ENCODE measurements around the gene NLE1. TPM values are rescaled to one million over a fixed set of nuclear protein-coding genes. Genes with fewer than 3 reads are reported as not detected.

Gene NLE1
- polyA plus RNA-seq, 1 of the 3 experiments (the other 2 are of a cell fraction), result 22.1 TPM

- peak overlapping the region in 1 of 2 experiments; percentile 60; a peak in 1 of 4 replicates for H3K27ac ChIP-seq (ENCODE audit: low read depth in 2 of 2, low read length in 1 of 2)
- peaks cover 62% of the 10 kb centered on the region for H3K79me2 ChIP-seq (ENCODE audit: insufficient read depth)
- DNase-seq, result no peak
- CTCF ChIA-PET, result interaction anchor here (1.1 kb wide), 1 partner anchor 34 kb away, joined by 3 read pairs; the partner anchor contains the start of gene RAD51D
- H4K20me1 ChIP-seq (ENCODE audit: insufficient read depth), result peaks cover 6% of the 10 kb centered on the region
- no peaks in the 10 kb centered on the region for H3K9me3 ChIP-seq
- H3F3A ChIP-seq (replicated peaks; ENCODE audit: insufficient read depth), result peaks cover 33% of the 10 kb centered on the region
- POLR2A ChIA-PET, result no interaction called here
- TF ChIP-seq, protein P1, sequence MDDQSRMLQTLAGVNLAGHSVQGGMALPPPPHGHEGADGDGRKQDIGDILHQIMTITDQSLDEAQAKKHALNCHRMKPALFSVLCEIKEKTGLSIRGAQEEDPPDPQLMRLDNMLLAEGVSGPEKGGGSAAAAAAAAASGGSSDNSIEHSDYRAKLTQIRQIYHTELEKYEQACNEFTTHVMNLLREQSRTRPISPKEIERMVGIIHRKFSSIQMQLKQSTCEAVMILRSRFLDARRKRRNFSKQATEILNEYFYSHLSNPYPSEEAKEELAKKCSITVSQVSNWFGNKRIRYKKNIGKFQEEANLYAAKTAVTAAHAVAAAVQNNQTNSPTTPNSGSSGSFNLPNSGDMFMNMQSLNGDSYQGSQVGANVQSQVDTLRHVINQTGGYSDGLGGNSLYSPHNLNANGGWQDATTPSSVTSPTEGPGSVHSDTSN (IDR thresholded peaks at IDR 0.05), result no peak
- TF ChIP-seq NFIC (IDR thresholded peaks at IDR 0.05; ENCODE audit: borderline replicate concordance), result no peak
- no peak for TF ChIP-seq FOXM1 (IDR thresholded peaks at IDR 0.05; ENCODE audit: low read depth)
- TF ChIP-seq FOSL2 (IDR thresholded peaks at IDR 0.05; ENCODE audit: borderline replicate concordance, low read depth), result no peak
- no peak for TF ChIP-seq CTCF (IDR thresholded peaks at IDR 0.05)
- no peak for TF ChIP-seq SMC3 (IDR thresholded peaks at IDR 0.05; ENCODE audit: low read depth, low read length)
- no peak for TF ChIP-seq RAD21 (IDR thresholded peaks at IDR 0.05; ENCODE audit: low read length)
- TF ChIP-seq TAF1 (IDR thresholded peaks at IDR 0.05; ENCODE audit: borderline replicate concordance, low read depth, low read length), result no peak
- no peak for TF ChIP-seq NRF1 (IDR thresholded peaks at IDR 0.05; ENCODE audit: low read depth, low read length)
- TF ChIP-seq, protein P2, sequence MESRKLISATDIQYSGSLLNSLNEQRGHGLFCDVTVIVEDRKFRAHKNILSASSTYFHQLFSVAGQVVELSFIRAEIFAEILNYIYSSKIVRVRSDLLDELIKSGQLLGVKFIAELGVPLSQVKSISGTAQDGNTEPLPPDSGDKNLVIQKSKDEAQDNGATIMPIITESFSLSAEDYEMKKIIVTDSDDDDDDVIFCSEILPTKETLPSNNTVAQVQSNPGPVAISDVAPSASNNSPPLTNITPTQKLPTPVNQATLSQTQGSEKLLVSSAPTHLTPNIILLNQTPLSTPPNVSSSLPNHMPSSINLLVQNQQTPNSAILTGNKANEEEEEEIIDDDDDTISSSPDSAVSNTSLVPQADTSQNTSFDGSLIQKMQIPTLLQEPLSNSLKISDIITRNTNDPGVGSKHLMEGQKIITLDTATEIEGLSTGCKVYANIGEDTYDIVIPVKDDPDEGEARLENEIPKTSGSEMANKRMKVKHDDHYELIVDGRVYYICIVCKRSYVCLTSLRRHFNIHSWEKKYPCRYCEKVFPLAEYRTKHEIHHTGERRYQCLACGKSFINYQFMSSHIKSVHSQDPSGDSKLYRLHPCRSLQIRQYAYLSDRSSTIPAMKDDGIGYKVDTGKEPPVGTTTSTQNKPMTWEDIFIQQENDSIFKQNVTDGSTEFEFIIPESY (IDR thresholded peaks at IDR 0.05; ENCODE audit: borderline replicate concordance, low read depth), result no peak
- no peak for TF ChIP-seq JUND (IDR thresholded peaks at IDR 0.05)
- TF ChIP-seq RCOR1 (IDR thresholded peaks at IDR 0.05; ENCODE audit: low read length), result no peak
- TF ChIP-seq RFX5 (IDR thresholded peaks at IDR 0.05; ENCODE audit: low read length), result no peak
- TF ChIP-seq EP300 (IDR thresholded peaks at IDR 0.05; ENCODE audit: borderline replicate concordance in 1 of 2, low read depth in 1 of 2, low read length in 1 of 2), result no peak
- TF ChIP-seq GATA2 (CRISPR knock-in tag; IDR thresholded peaks at IDR 0.05), result no peak
- no peak overlapping the region for H2AFZ ChIP-seq (ENCODE audit: low read depth)
- no peak overlapping the region; the same call in 1 of the 2 replicates for H3K4me2 ChIP-seq
- H3K9me2 ChIP-seq, result no peaks in the 10 kb centered on the region
- H3K9ac ChIP-seq, result no peak overlapping the region
- H3K36me3 ChIP-seq (replicated peaks in 1 of 2; ENCODE audit: control insufficient read depth in 1 of 2, insufficient read depth in 2 of 2, low read length in 1 of 2), result peaks cover 0 to 1% of the 10 kb centered on the region in 2 experiments
- peaks cover 21 to 36% of the 10 kb centered on the region in 2 experiments for H3K4me1 ChIP-seq (ENCODE audit: control insufficient read depth in 1 of 2, insufficient read depth in 2 of 2, low read depth in 1 of 2, low read length in 1 of 2)
- no peak overlapping the region for H3K4me3 ChIP-seq (ENCODE audit: low read depth in 2 of 2, low read length in 1 of 2)
- 99% methylated on average over 8 of the region's 8 CpGs for WGBS (ENCODE audit: low lambda C conversion rate)
- H3K27me3 ChIP-seq (ENCODE audit: insufficient read depth), result no peaks in the 10 kb centered on the region
These were observed 55.9 kb downstream of the NLE1 start for GRCh38 chr17:35086164-35086563.

All from SK-N-SH (cell line).